Natural killer cell (primary cell): ENCODE results near the gene TAF3. TPM values are rescaled to one million over a fixed set of nuclear protein-coding genes. Genes with fewer than 3 reads are reported as not detected.

Experiments used
- ATAC-seq, 3 donors: fragments of 150-1000 bp in 2 of 3; fragments of 200-7000 bp in 1 of 3; cut with Tn5 transposase; 1 replicate in 1 of 3; 2 replicates in 2 of 3; pipeline ENCODE4 v1.10.0; 2021; ENCODE audit warnings: mild to moderate bottlenecking in 2 of 3, moderate library complexity in 2 of 3
- DNase-seq, 2 donors: peaks; one replicate each; pipeline versions ENCODE4 v3.0.0 to v3.0.0-alpha.2; 2013 to 2021; ENCODE audit warnings: mixed read lengths in 1 of 2
- H3K27ac ChIP-seq: one replicate; pipeline ENCODE4 v1.5.1; 2013; ENCODE audit warnings: mild to moderate bottlenecking, low read length
- H3K27me3 ChIP-seq: one replicate; pipeline ENCODE4 v1.6.1; 2013; ENCODE audit warnings: low read length; ENCODE audit not compliant: control insufficient read depth, insufficient read depth
- H3K36me3 ChIP-seq: one replicate; pipeline ENCODE4 v1.6.1; 2013; ENCODE audit warnings: low read length; ENCODE audit not compliant: control insufficient read depth, insufficient read depth
- H3K4me1 ChIP-seq: one replicate; pipeline ENCODE4 v1.6.1; 2013; ENCODE audit warnings: low read length; ENCODE audit not compliant: control insufficient read depth, insufficient read depth
- H3K4me3 ChIP-seq: one replicate; pipeline ENCODE4 v1.5.1; 2013; ENCODE audit warnings: low read length
- H3K9me3 ChIP-seq: one replicate; pipeline ENCODE4 v1.6.1; 2013; ENCODE audit warnings: low read length; ENCODE audit not compliant: control insufficient read depth, insufficient read depth
- H3K27ac Mint-ChIP-seq, 2 donors: one replicate each; pipeline ENCODE4 v1.8.0; 2022; ENCODE audit warnings: mild to moderate bottlenecking in 2 of 2, mixed read lengths in 2 of 2, moderate library complexity in 1 of 2
- H3K27me3 Mint-ChIP-seq, 2 donors: one replicate each; pipeline ENCODE4 v1.8.0; 2022; ENCODE audit warnings: low read depth in 2 of 2, mixed read lengths in 2 of 2
- H3K36me3 Mint-ChIP-seq: one replicate; pipeline ENCODE4 v1.8.0; 2022; ENCODE audit warnings: mixed read lengths
- H3K4me1 Mint-ChIP-seq, 2 donors: one replicate each; pipeline ENCODE4 v1.8.0; 2022; ENCODE audit warnings: mixed read lengths in 2 of 2
- H3K4me3 Mint-ChIP-seq: one replicate; pipeline ENCODE4 v1.8.0; 2022; ENCODE audit warnings: mild to moderate bottlenecking, moderate library complexity, mixed read lengths
- H3K9me3 Mint-ChIP-seq, 2 donors: one replicate each; pipeline ENCODE4 v1.8.0; 2022; ENCODE audit warnings: mixed read lengths in 2 of 2
- CTCF ChIP-seq: fragments of 200-600 bp; IDR thresholded peaks from one replicate; pipeline ENCODE4 v1.8.0; 2022; ENCODE audit warnings: antibody characterized with exemption
- WGBS: methylation state at CpG from one replicate; pipeline ENCODE4 v1.1.7; 2013; ENCODE audit warnings: missing lambda C conversion rate; ENCODE audit not compliant: insufficient coverage; 5-methylcytosine and 5-hydroxymethylcytosine counted together
- intact Hi-C: fragments of 100-400 bp; cut with micrococcal nuclease; formaldehyde crosslinking; loops from one replicate; pipeline ENCODE4 v1.14.2; 2022
- total RNA-seq, 4 donors: library from RNA; stranded (reverse); fragments of 120-200 nt in 1 of 4; gene quantifications; one replicate each; pipeline versions ENCODE4 v1.2.3 to v1.2.4, GENCODE V29; 2013 to 2022

TAF3 gene
- total RNA-seq, 3 donors from 2014 or later (not counting 1 experiment from before 2014, with no cell fraction given), result 14.5 to 17.0 (median 15.6) TPM

- Mint-ChIP-seq H3K27me3 (no peaks in the 10 kb centered on the region), H3K4me1 (peaks cover 0 to 4% of the 10 kb centered on the region in 2 donors), H3K36me3 (no peaks in the 10 kb centered on the region), H3K4me3 (no peak overlapping the region), H3K9me3 (no peaks in the 10 kb centered on the region), H3K27ac (no peak overlapping the region)
- no peaks in the 10 kb centered on the region for H3K4me1 ChIP-seq
- H3K27ac ChIP-seq, result no peak overlapping the region
- H3K9me3 ChIP-seq, result no peaks in the 10 kb centered on the region
- DNase-seq (no peak), ATAC-seq (no peak)
- H3K27me3 ChIP-seq, result no peaks in the 10 kb centered on the region
- no peak for TF ChIP-seq CTCF
- no peak overlapping the region for H3K4me3 ChIP-seq
- H3K36me3 ChIP-seq, result peaks cover 3% of the 10 kb centered on the region
- 96% methylated on average over 3 of the region's 3 CpGs for WGBS
- intact Hi-C loops, result no loop called here
Observed at GRCh38 chr10:7984325-7984724, 166.0 kb downstream of the TAF3 start.

GRCh38 chr10:7984896-7985295 lies 166.6 kb downstream of the TAF3 start:
- Mint-ChIP-seq H3K27ac (no peak overlapping the region), H3K4me1 (peaks cover 0 to 2% of the 10 kb centered on the region in 2 donors), H3K36me3 (no peaks in the 10 kb centered on the region), H3K9me3 (no peaks in the 10 kb centered on the region), H3K27me3 (no peaks in the 10 kb centered on the region), H3K4me3 (no peak overlapping the region)
- 91% methylated on average over 7 of the region's 7 CpGs for WGBS
- Histone ChIP-seq H3K27ac (no peak overlapping the region), H3K4me1 (no peaks in the 10 kb centered on the region), H3K36me3 (peaks cover 3% of the 10 kb centered on the region), H3K9me3 (no peaks in the 10 kb centered on the region), H3K27me3 (no peaks in the 10 kb centered on the region), H3K4me3 (no peak overlapping the region)
- no peak for ATAC-seq
- intact Hi-C loops, result no loop called here
- DNase-seq, result no peak
- no peak for TF ChIP-seq CTCF

GRCh38 chr10:7986851-7987250 lies 168.5 kb downstream of the TAF3 start:
- no peaks in the 10 kb centered on the region for H3K27me3 Mint-ChIP-seq
- Histone ChIP-seq H3K36me3 (no peaks in the 10 kb centered on the region), H3K4me1 (no peaks in the 10 kb centered on the region), H3K27me3 (no peaks in the 10 kb centered on the region), H3K9me3 (no peaks in the 10 kb centered on the region), H3K27ac (no peak overlapping the region), H3K4me3 (no peak overlapping the region)
- ATAC-seq (no peak), DNase-seq (no peak)
- H3K27ac Mint-ChIP-seq, result no peak overlapping the region
- no peaks in the 10 kb centered on the region for H3K4me1 Mint-ChIP-seq
- WGBS, result 91% methylated on average over 4 of the region's 4 CpGs
- H3K36me3 Mint-ChIP-seq, result no peaks in the 10 kb centered on the region
- TF ChIP-seq CTCF, result no peak
- H3K4me3 Mint-ChIP-seq, result no peak overlapping the region
- H3K9me3 Mint-ChIP-seq, result no peaks in the 10 kb centered on the region
- intact Hi-C loops, result no loop called here

GRCh38 chr10:7988989-7989388 lies 170.7 kb downstream of the TAF3 start:
- Histone ChIP-seq H3K4me1 (no peaks in the 10 kb centered on the region), H3K36me3 (no peaks in the 10 kb centered on the region), H3K4me3 (no peak overlapping the region), H3K9me3 (no peaks in the 10 kb centered on the region), H3K27me3 (no peaks in the 10 kb centered on the region), H3K27ac (no peak overlapping the region)
- Mint-ChIP-seq H3K27ac (no peak overlapping the region), H3K36me3 (no peaks in the 10 kb centered on the region), H3K4me1 (no peaks in the 10 kb centered on the region), H3K9me3 (no peaks in the 10 kb centered on the region), H3K27me3 (no peaks in the 10 kb centered on the region), H3K4me3 (no peak overlapping the region)
- 100% methylated on average over 2 of the region's 2 CpGs for WGBS
- ATAC-seq (no peak), DNase-seq (no peak)
- intact Hi-C loops, result no loop called here
- TF ChIP-seq CTCF, result no peak
